Panc1 (cell line): Measurements from ENCODE around the gene ACOT13. TPM values are rescaled to one million over a fixed set of nuclear protein-coding genes. Genes with fewer than 3 reads are reported as not detected.
"Not testable (repeated sequence)": the region's sequence is repeated elsewhere in the genome, so short reads cannot be mapped to it uniquely, and the experiment has no call there.

Source experiments
- ATAC-seq: fragments of 200-7000 bp; cut with Tn5 transposase; 2 replicates; pipeline ENCODE4 v1.9.1; 2020; ENCODE audit warnings: mild to moderate bottlenecking, moderate library complexity
- BruUV-seq: library from RNA; stranded (reverse); fragments of 400-500 nt; replicated peaks from 2 replicates; lab custom pipeline; 2021; lab: Mats Ljungman, UMichigan
- CTCF ChIA-PET: fragments of 300-600 bp; sonication (Branson Sonifier 250); formaldehyde crosslinking; loops from one replicate; lab custom pipeline; 2022; ENCODE audit warnings: antibody characterized with exemption; lab: Charles Lee
- POLR2A ChIA-PET: fragments of 300-600 bp; sonication (Branson Sonifier 250); formaldehyde crosslinking; loops from one replicate; lab custom pipeline; 2022; ENCODE audit warnings: antibody characterized with exemption; lab: Charles Lee
- DNase-seq: peaks from one replicate; pipeline ENCODE4 v3.0.0-alpha.2; 2010; ENCODE audit warnings: low read depth, low spot score
- H3K27ac ChIP-seq: 2 replicates; pipeline ENCODE4 v1.5.1; 2011; ENCODE audit warnings: mild to moderate bottlenecking, low read length, inconsistent platforms
- H3K27me3 ChIP-seq: fragments of 200-500 bp; sonication (Bioruptor generic); 2 replicates; pipeline ENCODE4 v1.6.0; 2014; ENCODE audit warnings: low read length, inconsistent platforms; ENCODE audit not compliant: control insufficient read depth, insufficient read depth
- H3K36me3 ChIP-seq: fragments of 200-500 bp; sonication (Bioruptor generic); 2 replicates; pipeline ENCODE4 v1.5.1; 2014; ENCODE audit warnings: inconsistent platforms, mild to moderate bottlenecking, low read length, moderate library complexity; ENCODE audit not compliant: control insufficient read depth, insufficient read depth
- H3K4me1 ChIP-seq: 2 replicates; pipeline ENCODE4 v1.5.1; 2011; ENCODE audit warnings: inconsistent platforms, mild to moderate bottlenecking, low read length, moderate library complexity; ENCODE audit not compliant: control insufficient read depth, insufficient read depth
- H3K4me3 ChIP-seq, 2 experiments: 2 replicates each; pipeline ENCODE4 v1.5.1; 2011 to 2012; ENCODE audit warnings: low read depth in 2 of 2, low read length in 2 of 2, mild to moderate bottlenecking in 2 of 2, inconsistent platforms in 1 of 2, moderate library complexity in 1 of 2
- H3K9me3 ChIP-seq: fragments of 200-500 bp; sonication (Bioruptor generic); 2 replicates; pipeline ENCODE4 v1.5.1; 2014; ENCODE audit warnings: low read depth, mild to moderate bottlenecking, inconsistent platforms, low read length, moderate library complexity; ENCODE audit not compliant: control insufficient read depth, insufficient read depth
- POLR2AphosphoS5 ChIP-seq: IDR thresholded peaks from 2 replicates; pipeline ENCODE4 v1.6.1; 2012; ENCODE audit warnings: mild to moderate bottlenecking, low read depth, low read length, moderate library complexity
- SIN3A ChIP-seq: IDR thresholded peaks from 2 replicates; pipeline ENCODE4 v1.6.1; 2012; ENCODE audit warnings: low read depth, mild to moderate bottlenecking, low read length, moderate library complexity, borderline replicate concordance; ENCODE audit not compliant: insufficient read depth
- TCF7L2 ChIP-seq: IDR thresholded peaks from 2 replicates; pipeline ENCODE4 v1.6.1; 2011; ENCODE audit warnings: mild to moderate bottlenecking, low read depth, low read length, inconsistent platforms
- in situ Hi-C: cut with HindIII; loops from 2 replicates; pipeline ENCODE4 v1.10.0; 2016; ENCODE audit warnings: low sequenced_read_pairs, low pct_unique_long_range_greater_than_20kb
- intact Hi-C: fragments of 100-400 bp; cut with micrococcal nuclease; formaldehyde crosslinking; loops from one replicate; pipeline ENCODE4 v1.10.0; 2022; ENCODE audit not compliant: unreplicated experiment
- total RNA-seq: library from RNA; stranded (reverse); gene quantifications from one replicate; pipeline ENCODE4 v1.2.1, GENCODE V29; 2021; ENCODE audit not compliant: unreplicated experiment
- TF ChIP-seq, protein P1 (sequence below), 2 experiments: IDR thresholded peaks; 2 replicates each; pipeline ENCODE4 v1.6.1; 2011 to 2012; ENCODE audit warnings: low read depth in 2 of 2, control low read depth in 1 of 2, low read length in 1 of 2, mild to moderate bottlenecking in 1 of 2, moderate library complexity in 1 of 2; ENCODE audit not compliant: insufficient read depth in 1 of 2
- TF ChIP-seq, protein P2 (sequence below): fragments of 450-650 bp; IDR thresholded peaks from 2 replicates; pipeline ENCODE4 v1.5.1; 2017; ENCODE audit warnings: mild to moderate bottlenecking

ACOT13 gene
- total RNA-seq, 1 experiment from 2014 or later: 31.6 TPM

DNA sequence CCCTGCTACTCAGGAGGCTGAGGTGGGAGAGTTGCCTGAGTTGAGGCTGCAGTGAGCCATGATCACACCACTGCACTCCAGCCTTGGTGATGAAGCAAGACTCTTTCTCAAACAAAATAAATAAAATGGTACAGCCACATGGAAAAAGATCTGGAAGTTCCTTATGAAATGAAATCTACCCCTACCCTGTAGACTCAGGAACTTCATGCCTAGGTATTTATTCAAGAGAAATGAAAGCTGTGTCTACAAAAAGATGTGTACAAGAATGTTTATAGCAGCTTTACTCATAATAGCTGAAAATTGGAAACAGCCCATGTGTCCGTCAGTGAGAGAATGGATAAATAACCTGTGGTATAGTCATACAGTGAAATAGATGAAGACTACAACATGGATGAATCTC, 67.3 kb downstream of the ACOT13 start:
- in situ Hi-C loops (no loop called here), intact Hi-C loops (no loop called here)
- TF ChIP-seq, protein P1, sequence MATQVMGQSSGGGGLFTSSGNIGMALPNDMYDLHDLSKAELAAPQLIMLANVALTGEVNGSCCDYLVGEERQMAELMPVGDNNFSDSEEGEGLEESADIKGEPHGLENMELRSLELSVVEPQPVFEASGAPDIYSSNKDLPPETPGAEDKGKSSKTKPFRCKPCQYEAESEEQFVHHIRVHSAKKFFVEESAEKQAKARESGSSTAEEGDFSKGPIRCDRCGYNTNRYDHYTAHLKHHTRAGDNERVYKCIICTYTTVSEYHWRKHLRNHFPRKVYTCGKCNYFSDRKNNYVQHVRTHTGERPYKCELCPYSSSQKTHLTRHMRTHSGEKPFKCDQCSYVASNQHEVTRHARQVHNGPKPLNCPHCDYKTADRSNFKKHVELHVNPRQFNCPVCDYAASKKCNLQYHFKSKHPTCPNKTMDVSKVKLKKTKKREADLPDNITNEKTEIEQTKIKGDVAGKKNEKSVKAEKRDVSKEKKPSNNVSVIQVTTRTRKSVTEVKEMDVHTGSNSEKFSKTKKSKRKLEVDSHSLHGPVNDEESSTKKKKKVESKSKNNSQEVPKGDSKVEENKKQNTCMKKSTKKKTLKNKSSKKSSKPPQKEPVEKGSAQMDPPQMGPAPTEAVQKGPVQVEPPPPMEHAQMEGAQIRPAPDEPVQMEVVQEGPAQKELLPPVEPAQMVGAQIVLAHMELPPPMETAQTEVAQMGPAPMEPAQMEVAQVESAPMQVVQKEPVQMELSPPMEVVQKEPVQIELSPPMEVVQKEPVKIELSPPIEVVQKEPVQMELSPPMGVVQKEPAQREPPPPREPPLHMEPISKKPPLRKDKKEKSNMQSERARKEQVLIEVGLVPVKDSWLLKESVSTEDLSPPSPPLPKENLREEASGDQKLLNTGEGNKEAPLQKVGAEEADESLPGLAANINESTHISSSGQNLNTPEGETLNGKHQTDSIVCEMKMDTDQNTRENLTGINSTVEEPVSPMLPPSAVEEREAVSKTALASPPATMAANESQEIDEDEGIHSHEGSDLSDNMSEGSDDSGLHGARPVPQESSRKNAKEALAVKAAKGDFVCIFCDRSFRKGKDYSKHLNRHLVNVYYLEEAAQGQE (IDR thresholded peaks at IDR 0.05; ENCODE audit: insufficient read depth in 1 of 2, low read depth in 2 of 2, low read length in 1 of 2): no peak
- no peak for TF ChIP-seq SIN3A
- TF ChIP-seq POLR2AphosphoS5: no peak
- TF ChIP-seq, protein P2, sequence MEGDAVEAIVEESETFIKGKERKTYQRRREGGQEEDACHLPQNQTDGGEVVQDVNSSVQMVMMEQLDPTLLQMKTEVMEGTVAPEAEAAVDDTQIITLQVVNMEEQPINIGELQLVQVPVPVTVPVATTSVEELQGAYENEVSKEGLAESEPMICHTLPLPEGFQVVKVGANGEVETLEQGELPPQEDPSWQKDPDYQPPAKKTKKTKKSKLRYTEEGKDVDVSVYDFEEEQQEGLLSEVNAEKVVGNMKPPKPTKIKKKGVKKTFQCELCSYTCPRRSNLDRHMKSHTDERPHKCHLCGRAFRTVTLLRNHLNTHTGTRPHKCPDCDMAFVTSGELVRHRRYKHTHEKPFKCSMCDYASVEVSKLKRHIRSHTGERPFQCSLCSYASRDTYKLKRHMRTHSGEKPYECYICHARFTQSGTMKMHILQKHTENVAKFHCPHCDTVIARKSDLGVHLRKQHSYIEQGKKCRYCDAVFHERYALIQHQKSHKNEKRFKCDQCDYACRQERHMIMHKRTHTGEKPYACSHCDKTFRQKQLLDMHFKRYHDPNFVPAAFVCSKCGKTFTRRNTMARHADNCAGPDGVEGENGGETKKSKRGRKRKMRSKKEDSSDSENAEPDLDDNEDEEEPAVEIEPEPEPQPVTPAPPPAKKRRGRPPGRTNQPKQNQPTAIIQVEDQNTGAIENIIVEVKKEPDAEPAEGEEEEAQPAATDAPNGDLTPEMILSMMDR: no peak
- no peak for TF ChIP-seq TCF7L2
- Histone ChIP-seq H3K4me3 (no peak overlapping the region), H3K4me1 (no peaks in the 10 kb centered on the region), H3K36me3 (no peaks in the 10 kb centered on the region), H3K27ac (no peak overlapping the region), H3K27me3 (no peaks in the 10 kb centered on the region), H3K9me3 (peaks cover 11% of the 10 kb centered on the region; the same call in 1 of the 2 replicates)
- DNase-seq (no peak), ATAC-seq (no peak)
- CTCF ChIA-PET: no interaction called here
- POLR2A ChIA-PET: no interaction called here
- no TSS peak for BruUV-seq

DNA sequence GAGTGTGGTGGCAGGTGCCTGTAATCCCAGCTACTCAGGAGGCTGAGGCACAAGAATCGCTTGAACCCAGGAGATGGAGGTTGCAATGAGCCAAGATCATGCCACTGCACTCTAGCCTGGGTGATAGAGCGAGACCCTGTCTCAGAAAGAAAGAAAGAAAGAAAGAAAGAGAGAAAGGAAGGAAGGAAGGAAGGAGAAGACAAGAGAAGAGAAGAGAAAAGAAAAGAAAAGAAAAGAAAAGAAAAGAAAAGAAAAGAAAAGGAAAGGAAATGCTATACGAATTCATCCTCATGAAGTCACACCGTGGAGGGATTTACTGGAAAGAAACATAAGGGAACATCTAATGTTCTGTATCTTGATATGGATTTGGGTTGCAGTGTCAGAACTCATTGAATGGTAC, 67.8 kb downstream of the ACOT13 start:
- intact Hi-C loops, in situ Hi-C loops, ATAC-seq: not testable (repeated sequence)

DNA sequence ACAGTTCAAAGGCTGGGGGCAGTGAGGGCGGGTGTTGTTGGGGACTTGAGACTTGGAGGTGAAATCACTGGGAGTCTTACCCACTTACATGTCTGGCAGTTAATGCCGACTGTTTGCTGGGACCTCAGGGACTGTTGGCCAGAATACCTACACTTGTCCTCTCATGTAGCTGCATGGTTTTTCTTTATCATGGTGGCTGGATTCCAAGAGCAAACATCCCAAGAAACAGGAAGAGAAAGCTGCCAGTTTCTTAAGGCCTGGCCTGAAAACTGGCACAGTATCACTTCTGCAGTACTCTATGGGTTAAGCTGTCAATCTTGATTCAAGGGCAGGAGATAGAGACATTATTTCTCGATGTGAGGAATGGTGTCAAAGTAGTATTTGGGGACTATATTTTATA, 71.9 kb downstream of the ACOT13 start:
- TF ChIP-seq, protein P1 (IDR thresholded peaks at IDR 0.05; ENCODE audit: insufficient read depth in 1 of 2, low read depth in 2 of 2, low read length in 1 of 2): no peak
- no peak for TF ChIP-seq TCF7L2
- TF ChIP-seq SIN3A: no peak
- no peak for TF ChIP-seq POLR2AphosphoS5
- TF ChIP-seq, protein P2: no peak
- intact Hi-C loops (no loop called here), in situ Hi-C loops (no loop called here)
- BruUV-seq: no TSS peak
- ChIA-PET CTCF (interaction anchor here (0.6 kb wide), 1 partner anchor 20 kb away, joined by 4 read pairs; no protein-coding TSS in a partner anchor), POLR2A (no interaction called here)
- Histone ChIP-seq H3K4me3 (no peak overlapping the region), H3K27ac (no peak overlapping the region), H3K4me1 (no peaks in the 10 kb centered on the region), H3K27me3 (no peaks in the 10 kb centered on the region), H3K9me3 (no peaks in the 10 kb centered on the region), H3K36me3 (no peaks in the 10 kb centered on the region)
- ATAC-seq (no peak), DNase-seq (no peak)

More for the DNA sequence above, 67.8 kb downstream of the ACOT13 start:
- H3K27ac ChIP-seq, DNase-seq, POLR2A ChIA-PET, CTCF ChIA-PET, H3K4me1 ChIP-seq, H3K9me3 ChIP-seq, H3K27me3 ChIP-seq, H3K36me3 ChIP-seq, H3K4me3 ChIP-seq, BruUV-seq: not testable (repeated sequence)
